NT2/D1 (cell line): ENCODE data around the gene FAM83D.

Experiments
- SUZ12 ChIP-seq: IDR thresholded peaks from 2 replicates; pipeline ENCODE4 v1.6.1; 2011; ENCODE audit not compliant: insufficient read length, insufficient read depth; ENCODE audit errors: extremely low read depth
- YY1 ChIP-seq: IDR thresholded peaks from 2 replicates; pipeline ENCODE4 v1.6.1; 2011; ENCODE audit not compliant: insufficient read length, insufficient read depth
- ZNF274 ChIP-seq: IDR thresholded peaks from 2 replicates; pipeline ENCODE4 v1.6.1; 2011; ENCODE audit warnings: mild to moderate bottlenecking, low read depth, low read length

GRCh38 chr20:38883981-38884733 is 42.1 kb upstream of the FAM83D start:
- TF ChIP-seq YY1 (no peak), ZNF274 (no peak), SUZ12 (no peak)
